Hepatocyte (in vitro differentiated cells): ENCODE data around the gene IL18. TPM values are rescaled to one million over a fixed set of nuclear protein-coding genes. Genes with fewer than 3 reads are reported as not detected.

Source experiments
- DNase-seq: peaks from one replicate; pipeline ENCODE4 v3.0.0-alpha.2; 2016; ENCODE audit warnings: low spot score
- H2AFZ ChIP-seq: fragments of 200-600 bp; sonication (generic); 2 replicates; pipeline ENCODE4 v1.6.0; 2016; ENCODE audit warnings: antibody characterized with exemption, mild to moderate bottlenecking
- H3K27ac ChIP-seq: fragments of 200-600 bp; sonication (generic); 2 replicates; pipeline ENCODE4 v1.5.1; 2016; ENCODE audit warnings: mild to moderate bottlenecking
- H3K27me3 ChIP-seq: fragments of 200-600 bp; sonication (generic); 2 replicates; pipeline ENCODE4 v1.6.1; 2016
- H3K36me3 ChIP-seq: fragments of 200-600 bp; sonication (generic); replicated peaks from 2 replicates; pipeline ENCODE4 v1.5.1; 2016; ENCODE audit warnings: low read depth; ENCODE audit not compliant: insufficient read depth
- H3K4me1 ChIP-seq: fragments of 200-600 bp; sonication (generic); 2 replicates; pipeline ENCODE4 v1.5.1; 2016; ENCODE audit warnings: mild to moderate bottlenecking, moderate library complexity; ENCODE audit not compliant: insufficient read depth
- H3K4me2 ChIP-seq: fragments of 200-600 bp; sonication (generic); 2 replicates; pipeline ENCODE4 v1.6.0; 2016
- H3K4me3 ChIP-seq: fragments of 200-600 bp; sonication (generic); 2 replicates; pipeline ENCODE4 v1.5.1; 2016; ENCODE audit warnings: mild to moderate bottlenecking
- H3K79me2 ChIP-seq: fragments of 200-600 bp; sonication (generic); 2 replicates; pipeline ENCODE4 v1.6.0; 2017; ENCODE audit warnings: mild to moderate bottlenecking
- H3K9me2 ChIP-seq: fragments of 200-600 bp; sonication (generic); replicated peaks from 2 replicates; pipeline ENCODE4 v1.6.0; 2017; ENCODE audit warnings: mild to moderate bottlenecking; ENCODE audit not compliant: insufficient read depth
- H3K9me3 ChIP-seq: fragments of 200-600 bp; sonication (generic); 2 replicates; pipeline ENCODE4 v1.5.1; 2016; ENCODE audit warnings: low read depth, mild to moderate bottlenecking
- H4K20me1 ChIP-seq: fragments of 200-600 bp; sonication (generic); 2 replicates; pipeline ENCODE4 v1.6.0; 2016; ENCODE audit warnings: mild to moderate bottlenecking; ENCODE audit not compliant: insufficient read depth, poor library complexity, severe bottlenecking
- CTCF ChIP-seq: fragments of 200-600 bp; sonication (generic); IDR thresholded peaks from 2 replicates; pipeline ENCODE4 v1.5.1; 2016; ENCODE audit warnings: antibody characterized with exemption, mild to moderate bottlenecking; ENCODE audit not compliant: poor library complexity
- EZH2 ChIP-seq: fragments of 200-600 bp; sonication (generic); IDR thresholded peaks from 2 replicates; pipeline ENCODE4 v1.6.1; 2016; ENCODE audit warnings: antibody characterized with exemption, mild to moderate bottlenecking, borderline replicate concordance
- EZH2phosphoT487 ChIP-seq: fragments of 200-600 bp; sonication (generic); IDR thresholded peaks from one replicate; pipeline ENCODE4 v1.6.1; 2018; ENCODE audit warnings: antibody characterized with exemption, mild to moderate bottlenecking, low read depth, moderate library complexity; ENCODE audit not compliant: unreplicated experiment, severe bottlenecking
- WGBS: methylation state at CpG from one replicate; pipeline ENCODE4 v1.1.6; 2016; ENCODE audit warnings: low lambda C conversion rate; ENCODE audit errors: missing lambda C conversion rate; 5-methylcytosine and 5-hydroxymethylcytosine counted together
- polyA plus RNA-seq: library from polyadenylated mRNA; unstranded; fragments of >200 nt; fragmentation: Nextera tagmentation; extraction: Ambion mirVana; gene quantifications from 2 replicates; pipeline ENCODE4 v1.2.1, GENCODE V29; 2016
- total RNA-seq: library from RNA; depleted of rRNA; stranded (reverse); fragments of >200 nt; gene quantifications from 2 replicates; pipeline ENCODE4 v1.2.3, GENCODE V29; 2014

The IL18 gene
- total and polyA plus RNA-seq, 2 experiments from 2014 or later: 7.0 to 10.3 TPM

- Histone ChIP-seq H3K9me2 (no peaks in the 10 kb centered on the region), H3K79me2 (no peaks in the 10 kb centered on the region), H3K36me3 (no peaks in the 10 kb centered on the region), H3K27ac (no peak overlapping the region), H4K20me1 (no peaks in the 10 kb centered on the region), H3K27me3 (no peaks in the 10 kb centered on the region), H3K4me3 (no peak overlapping the region), H3K9me3 (no peaks in the 10 kb centered on the region), H2AFZ (peak overlapping the region; percentile 34), H3K4me1 (no peaks in the 10 kb centered on the region), H3K4me2 (peak overlapping the region; percentile 62)
- TF ChIP-seq EZH2phosphoT487 (no peak), CTCF (peak; percentile 74)
- DNase-seq: peak; percentile 65
- WGBS: 70% methylated on average over 6 of the region's 6 CpGs
Observed at GRCh38 chr11:112113539-112114457, 50.1 kb downstream of the IL18 start.

GRCh38 chr11:112106070-112106469 lies 57.8 kb downstream of the IL18 start:
- no peak for DNase-seq
- H3K9me3 ChIP-seq: no peaks in the 10 kb centered on the region
- no peak overlapping the region for H3K27ac ChIP-seq
- no peak for TF ChIP-seq EZH2
- no peak for TF ChIP-seq EZH2phosphoT487
- no peak for TF ChIP-seq CTCF
- H3K4me1 ChIP-seq: no peaks in the 10 kb centered on the region
- no peaks in the 10 kb centered on the region for H3K36me3 ChIP-seq
- H2AFZ ChIP-seq: no peak overlapping the region
- H3K9me2 ChIP-seq: no peaks in the 10 kb centered on the region
- no peaks in the 10 kb centered on the region for H4K20me1 ChIP-seq
- no peaks in the 10 kb centered on the region for H3K27me3 ChIP-seq
- WGBS: 90% methylated on average over 8 of the region's 8 CpGs
- H3K4me2 ChIP-seq: no peak overlapping the region
- H3K4me3 ChIP-seq: no peak overlapping the region
- no peaks in the 10 kb centered on the region for H3K79me2 ChIP-seq

- Histone ChIP-seq H3K36me3 (no peaks in the 10 kb centered on the region), H4K20me1 (no peaks in the 10 kb centered on the region), H3K4me2 (no peak overlapping the region), H3K27me3 (no peaks in the 10 kb centered on the region), H3K79me2 (no peaks in the 10 kb centered on the region), H3K4me3 (no peak overlapping the region), H3K4me1 (no peaks in the 10 kb centered on the region), H3K9me3 (no peaks in the 10 kb centered on the region), H2AFZ (no peak overlapping the region), H3K9me2 (no peaks in the 10 kb centered on the region), H3K27ac (no peak overlapping the region)
- TF ChIP-seq EZH2: no peak
- 92% methylated on average over 6 of the region's 6 CpGs for WGBS
- DNase-seq: no peak
Observed at GRCh38 chr11:112103446-112103845, 60.4 kb downstream of the IL18 start.

- H2AFZ ChIP-seq: no peak overlapping the region
Observed at GRCh38 chr11:112100462-112100861, 63.4 kb downstream of the IL18 start.

More at GRCh38 chr11:112100462-112100861, 63.4 kb downstream of the IL18 start:
- Histone ChIP-seq H3K4me1 (no peaks in the 10 kb centered on the region), H3K4me3 (no peak overlapping the region), H3K79me2 (no peaks in the 10 kb centered on the region), H3K9me3 (no peaks in the 10 kb centered on the region), H3K27me3 (no peaks in the 10 kb centered on the region), H4K20me1 (no peaks in the 10 kb centered on the region), H3K4me2 (no peak overlapping the region), H3K27ac (peak overlapping the region; percentile 67), H3K36me3 (no peaks in the 10 kb centered on the region), H3K9me2 (no peaks in the 10 kb centered on the region)
- 57% methylated on average over 2 of the region's 2 CpGs for WGBS
- TF ChIP-seq EZH2 (no peak), CTCF (no peak), EZH2phosphoT487 (no peak)
- DNase-seq: no peak
